Measurements from ENCODE around the gene HMMR. TPM values are rescaled to one million over a fixed set of nuclear protein-coding genes. Genes with fewer than 3 reads are reported as not detected.

Gene HMMR
- polyA plus RNA-seq, 1 donor (not counting 4 experiments of a cell fraction or from before 2014, with no cell fraction given), result 16.2 TPM

- Histone ChIP-seq H4K20me1 (ENCODE audit: control insufficient read depth, extremely low read depth, insufficient read depth, low read length) (peaks cover 4% of the 10 kb centered on the region), H3K9me3 (ENCODE audit: control insufficient read depth, low read depth, low read length) (no peaks in the 10 kb centered on the region), H3K4me3 (ENCODE audit: control insufficient read depth in 2 of 3, extremely low read depth in 1 of 3, insufficient read depth in 2 of 3, low read depth in 1 of 3, low read length in 3 of 3) (peak overlapping the region in 2 of 3 experiments; percentile 59 to 97), H3K9ac (ENCODE audit: control insufficient read depth, extremely low read depth, insufficient read depth, low read length) (peak overlapping the region; percentile 97), H3K4me1 (ENCODE audit: control insufficient read depth, extremely low read depth, insufficient read depth, low read length) (peaks cover 20% of the 10 kb centered on the region), H2AFZ (ENCODE audit: control insufficient read depth, low read length) (peak overlapping the region; percentile 76), H3K79me2 (ENCODE audit: control insufficient read depth, insufficient read depth, low read length) (peaks cover 39% of the 10 kb centered on the region), H3K27ac (ENCODE audit: control insufficient read depth, insufficient read depth, low read length) (peak overlapping the region; percentile 92), H3K9me1 (ENCODE audit: control insufficient read depth, extremely low read depth, insufficient read depth, low read length) (no peaks in the 10 kb centered on the region), H3K4me2 (ENCODE audit: control insufficient read depth, extremely low read depth, insufficient read depth, low read depth, low read length) (peak overlapping the region; percentile 81), H3K36me3 (ENCODE audit: control insufficient read depth in 2 of 2, extremely low read depth in 1 of 2, insufficient read depth in 2 of 2, low read length in 2 of 2) (peaks cover 2 to 12% of the 10 kb centered on the region in 2 experiments), H3K27me3 (ENCODE audit: control insufficient read depth, extremely low read depth, insufficient read depth, low read length) (peaks cover 3% of the 10 kb centered on the region)
- no peak for DNase-seq (ENCODE audit: low read depth, low spot score)
- FAIRE-seq, result no peak
- dilution Hi-C loops (cut with MboI; ENCODE audit: extremely low pct_ligation_motif_present, low sequenced_read_pairs), result no loop called here
- no peak for TF ChIP-seq EZH2 (IDR thresholded peaks at IDR 0.05; ENCODE audit: low read length)
- TF ChIP-seq CTCF (optimal IDR thresholded peaks at IDR 0.05 in 1 of 3, IDR thresholded peaks at IDR 0.05 in 1 of 3, conservative IDR thresholded peaks at IDR 0.05 in 1 of 3; ENCODE audit: extremely low read depth in 1 of 3, insufficient read depth in 2 of 3, low read length in 3 of 3), result no peak
Observed at GRCh38 chr5:163436515-163436914, 23.9 kb upstream of the HMMR start.

- H3K9me1 ChIP-seq (ENCODE audit: control insufficient read depth, extremely low read depth, insufficient read depth, low read length), result no peaks in the 10 kb centered on the region
- peak overlapping the region; percentile 76 for H2AFZ ChIP-seq (ENCODE audit: control insufficient read depth, low read length)
- TF ChIP-seq EZH2 (IDR thresholded peaks at IDR 0.05; ENCODE audit: low read length), result no peak
- TF ChIP-seq CTCF (optimal IDR thresholded peaks at IDR 0.05 in 1 of 3, IDR thresholded peaks at IDR 0.05 in 1 of 3, conservative IDR thresholded peaks at IDR 0.05 in 1 of 3; ENCODE audit: extremely low read depth in 1 of 3, insufficient read depth in 2 of 3, low read length in 3 of 3), result no peak
- no peak for DNase-seq (ENCODE audit: low read depth, low spot score)
- FAIRE-seq, result no peak
- dilution Hi-C loops (cut with MboI; ENCODE audit: extremely low pct_ligation_motif_present, low sequenced_read_pairs), result no loop called here
- H3K4me3 ChIP-seq (ENCODE audit: control insufficient read depth in 2 of 3, extremely low read depth in 1 of 3, insufficient read depth in 2 of 3, low read depth in 1 of 3, low read length in 3 of 3), result peak overlapping the region; percentile 59 to 97 (median 97)
- H3K4me2 ChIP-seq (ENCODE audit: control insufficient read depth, extremely low read depth, insufficient read depth, low read depth, low read length), result peak overlapping the region; percentile 81
- peaks cover 2 to 12% of the 10 kb centered on the region in 2 experiments for H3K36me3 ChIP-seq (ENCODE audit: control insufficient read depth in 2 of 2, extremely low read depth in 1 of 2, insufficient read depth in 2 of 2, low read length in 2 of 2)
- peaks cover 4% of the 10 kb centered on the region for H4K20me1 ChIP-seq (ENCODE audit: control insufficient read depth, extremely low read depth, insufficient read depth, low read length)
- peak overlapping the region; percentile 92 for H3K27ac ChIP-seq (ENCODE audit: control insufficient read depth, insufficient read depth, low read length)
- peak overlapping the region; percentile 97 for H3K9ac ChIP-seq (ENCODE audit: control insufficient read depth, extremely low read depth, insufficient read depth, low read length)
- H3K4me1 ChIP-seq (ENCODE audit: control insufficient read depth, extremely low read depth, insufficient read depth, low read length), result peaks cover 20% of the 10 kb centered on the region
- H3K79me2 ChIP-seq (ENCODE audit: control insufficient read depth, insufficient read depth, low read length), result peaks cover 39% of the 10 kb centered on the region
- H3K9me3 ChIP-seq (ENCODE audit: control insufficient read depth, low read depth, low read length), result no peaks in the 10 kb centered on the region
- H3K27me3 ChIP-seq (ENCODE audit: control insufficient read depth, extremely low read depth, insufficient read depth, low read length), result peaks cover 3% of the 10 kb centered on the region
Observed at GRCh38 chr5:163437011-163437308, 23.5 kb upstream of the HMMR start.
